Right lobe of liver (tissue), 4 donors: ENCODE results near the gene PPIL4.

Source experiments
- CTCF ChIP-seq, 4 donors: fragments of 200-600 bp in 3 of 4; fragments of 450-650 bp in 1 of 4; IDR thresholded peaks; one replicate each; pipeline versions ENCODE4 v1.5.1 to v1.8.0; 2016 to 2022; ENCODE audit warnings: antibody characterized with exemption in 4 of 4, mild to moderate bottlenecking in 2 of 4
- POLR2A ChIP-seq: fragments of 450-650 bp; IDR thresholded peaks from one replicate; pipeline ENCODE4 v1.6.1; 2017; ENCODE audit warnings: antibody characterized with exemption, mild to moderate bottlenecking
- donor health status: DM: no; HTN: no; CAD: no.
- donor health status: DM: no; HTN: no; CAD: no.
- donor health status: DM: no; HTN: yes; CAD: no.

- TF ChIP-seq POLR2A (no peak), CTCF (IDR thresholded peaks at IDR 0.05) (no peak)
These were observed 86.1 kb downstream of the PPIL4 start for GRCh38 chr6:149459761-149460160.
